Ramos (cell line): ENCODE data around the gene PMP22.

Experiments used
- in situ Hi-C: fragments of 300-500 bp; cut with MboI; formaldehyde crosslinking; loops from one replicate; pipeline ENCODE4 v1.14.3; 2022; ENCODE audit warnings: low sequenced_read_pairs; ENCODE audit not compliant: unreplicated experiment

Gene PMP22

GRCh38 chr17:15257258-15257788, 7.8 kb downstream of the PMP22 start:
- in situ Hi-C loops = loop anchor here (10.0 kb wide), 1 partner anchor 247 kb away; no protein-coding TSS in a partner anchor

GRCh38 chr17:15256689-15257088, 8.4 kb downstream of the PMP22 start:
- in situ Hi-C loops = loop anchor here (10.0 kb wide), 1 partner anchor 248 kb away; no protein-coding TSS in a partner anchor

- in situ Hi-C loops = loop anchor here (10.0 kb wide), 1 partner anchor 249 kb away; no protein-coding TSS in a partner anchor
These were observed 9.2 kb downstream of the PMP22 start for GRCh38 chr17:15255713-15256454.

- in situ Hi-C loops = loop anchor here (10.0 kb wide), 1 partner anchor 255 kb away; no protein-coding TSS in a partner anchor
These were observed 14.8 kb downstream of the PMP22 start for GRCh38 chr17:15250135-15250860.

GRCh38 chr17:15249487-15249886, 15.6 kb downstream of the PMP22 start:
- in situ Hi-C loops = no loop called here

GRCh38 chr17:15247891-15248529, 17.1 kb downstream of the PMP22 start:
- in situ Hi-C loops = no loop called here

GRCh38 chr17:15245054-15245453, 20.1 kb downstream of the PMP22 start:
- in situ Hi-C loops = no loop called here

GRCh38 chr17:15240644-15241043, 24.5 kb downstream of the PMP22 start:
- in situ Hi-C loops = no loop called here

GRCh38 chr17:15239491-15239890, 25.6 kb downstream of the PMP22 start:
- in situ Hi-C loops = no loop called here

GRCh38 chr17:15238676-15239422, 26.3 kb downstream of the PMP22 start:
- in situ Hi-C loops = no loop called here

- in situ Hi-C loops = no loop called here
These were observed 27.1 kb downstream of the PMP22 start for GRCh38 chr17:15238057-15238456.

GRCh38 chr17:15237106-15237425, 28.1 kb downstream of the PMP22 start:
- in situ Hi-C loops = no loop called here

- in situ Hi-C loops = no loop called here
These were observed 28.6 kb downstream of the PMP22 start for GRCh38 chr17:15236281-15237105.

- in situ Hi-C loops = no loop called here
These were observed 31.2 kb downstream of the PMP22 start for GRCh38 chr17:15233971-15234370.

- in situ Hi-C loops = no loop called here
These were observed 31.9 kb downstream of the PMP22 start for GRCh38 chr17:15233022-15233805.

- in situ Hi-C loops = no loop called here
These were observed 32.6 kb downstream of the PMP22 start for GRCh38 chr17:15232517-15232915.

GRCh38 chr17:15231851-15232516, 33.1 kb downstream of the PMP22 start:
- in situ Hi-C loops = no loop called here

- in situ Hi-C loops = no loop called here
These were observed 34.3 kb downstream of the PMP22 start for GRCh38 chr17:15230866-15231265.
